Measurements from ENCODE around the gene SLC16A12. TPM values are rescaled to one million over a fixed set of nuclear protein-coding genes. Genes with fewer than 3 reads are reported as not detected.

SLC16A12 gene
- total and polyA plus RNA-seq, 2 of the 4 experiments (the other 2 are of a cell fraction): 1.4 to 1.6 TPM

- H2AK5ac ChIP-seq (ENCODE audit: low read depth, low read length): peak overlapping the region; percentile 71; the same call in 1 of the 2 replicates
- no TSS peak for BruUV-seq (replicated peaks)
- H4K5ac ChIP-seq (ENCODE audit: low read depth, low read length): 0 out of 2 replicates have a peak overlapping the region, but pooled peaks have one; percentile 53
- no peaks in the 10 kb centered on the region for H3K36me3 ChIP-seq (ENCODE audit: control insufficient read depth, insufficient read depth, low read length)
- no peak overlapping the region for H3K27ac ChIP-seq (ENCODE audit: insufficient read depth, low read length)
- H2BK20ac ChIP-seq (ENCODE audit: low read depth, low read length): peak overlapping the region; percentile 68; the same call in 1 of the 2 replicates
- H3K4me3 ChIP-seq (ENCODE audit: insufficient read depth, low read depth, low read length): no peak overlapping the region
- H4K8ac ChIP-seq (ENCODE audit: low read depth in 2 of 2, low read length in 2 of 2): no peak overlapping the region
- H2BK120ac ChIP-seq (ENCODE audit: low read depth, low read length): peak overlapping the region; percentile 55; the same call in 1 of the 2 replicates
- no peak overlapping the region for H3K56ac ChIP-seq (ENCODE audit: extremely low read depth, insufficient read depth, low read length)
- DNase-seq (no peak), ATAC-seq (ENCODE audit: low read depth) (no peak)
- no peaks in the 10 kb centered on the region for H3K79me1 ChIP-seq (ENCODE audit: low read depth in 1 of 2, low read length in 2 of 2)
- CTCF ChIA-PET: interaction anchor here (0.6 to 0.7 kb wide), 3 partner anchors 40 to 523 kb away, joined by 3 to 6 read pairs (median 5); no protein-coding TSS in a partner anchor
- no peak overlapping the region for H2AFZ ChIP-seq (replicated peaks; ENCODE audit: low read length, poor library complexity)
- H3K9me1 ChIP-seq (ENCODE audit: insufficient read depth, low read length): peaks cover 21% of the 10 kb centered on the region
- no peak overlapping the region for H2BK5ac ChIP-seq (ENCODE audit: low read depth, low read length, poor library complexity, severe bottlenecking)
- H3K4me1 ChIP-seq (ENCODE audit: control insufficient read depth, insufficient read depth, low read length): peaks cover 23% of the 10 kb centered on the region
- POLR2A ChIA-PET (ENCODE audit: unreplicated experiment): no interaction called here
- intact Hi-C loops (cut with micrococcal nuclease): no loop called here
- H2AK9ac ChIP-seq (replicated peaks; ENCODE audit: low read depth, low read length, poor library complexity): no peak overlapping the region
- no peak overlapping the region; the same call in 1 of the 2 replicates for H4K91ac ChIP-seq (ENCODE audit: insufficient read depth, low read depth, low read length)
- H2BK15ac ChIP-seq (ENCODE audit: low read depth, low read length): peak overlapping the region; percentile 96; the same call in 2 of the 3 replicates
- no CpG with 5 or more reads among the region's 1 CpG for WGBS, 2 experiments (ENCODE audit: extremely low coverage in 2 of 2, insufficient read length in 1 of 2)
- H3K4ac ChIP-seq (ENCODE audit: low read depth, low read length): peak overlapping the region; percentile 73; the same call in 1 of the 2 replicates
- dilution Hi-C loops (cut with HindIII; ENCODE audit: low sequenced_read_pairs, unreplicated experiment): no loop called here
- H3K23ac ChIP-seq (ENCODE audit: low read depth, low read length): no peak overlapping the region
- H3K27me3 ChIP-seq (ENCODE audit: control insufficient read depth, insufficient read depth, low read length): no peaks in the 10 kb centered on the region
- no peak overlapping the region for H3K4me2 ChIP-seq (ENCODE audit: low read depth, low read length)
- no peak overlapping the region for H3K9ac ChIP-seq (ENCODE audit: low read depth, low read length)
- no peaks in the 10 kb centered on the region for H3K9me3 ChIP-seq (ENCODE audit: control insufficient read depth, insufficient read depth, low read length)
- in situ Hi-C loops (cut with MboI; ENCODE audit: low sequenced_read_pairs): no loop called here
- H3K14ac ChIP-seq (replicated peaks; ENCODE audit: low read depth, low read length): 0 out of 2 replicates have a peak overlapping the region, but pooled peaks have one; percentile 35
- no peaks in the 10 kb centered on the region for H4K20me1 ChIP-seq (ENCODE audit: insufficient read depth, low read length)
- TF ChIP-seq CEBPB (IDR thresholded peaks at IDR 0.05; ENCODE audit: low read depth, low read length): no peak
- TF ChIP-seq, protein P1, sequence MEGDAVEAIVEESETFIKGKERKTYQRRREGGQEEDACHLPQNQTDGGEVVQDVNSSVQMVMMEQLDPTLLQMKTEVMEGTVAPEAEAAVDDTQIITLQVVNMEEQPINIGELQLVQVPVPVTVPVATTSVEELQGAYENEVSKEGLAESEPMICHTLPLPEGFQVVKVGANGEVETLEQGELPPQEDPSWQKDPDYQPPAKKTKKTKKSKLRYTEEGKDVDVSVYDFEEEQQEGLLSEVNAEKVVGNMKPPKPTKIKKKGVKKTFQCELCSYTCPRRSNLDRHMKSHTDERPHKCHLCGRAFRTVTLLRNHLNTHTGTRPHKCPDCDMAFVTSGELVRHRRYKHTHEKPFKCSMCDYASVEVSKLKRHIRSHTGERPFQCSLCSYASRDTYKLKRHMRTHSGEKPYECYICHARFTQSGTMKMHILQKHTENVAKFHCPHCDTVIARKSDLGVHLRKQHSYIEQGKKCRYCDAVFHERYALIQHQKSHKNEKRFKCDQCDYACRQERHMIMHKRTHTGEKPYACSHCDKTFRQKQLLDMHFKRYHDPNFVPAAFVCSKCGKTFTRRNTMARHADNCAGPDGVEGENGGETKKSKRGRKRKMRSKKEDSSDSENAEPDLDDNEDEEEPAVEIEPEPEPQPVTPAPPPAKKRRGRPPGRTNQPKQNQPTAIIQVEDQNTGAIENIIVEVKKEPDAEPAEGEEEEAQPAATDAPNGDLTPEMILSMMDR (conservative IDR thresholded peaks at IDR 0.05; ENCODE audit: low read depth, low read length): no peak
- no peak for TF ChIP-seq MAZ (IDR thresholded peaks at IDR 0.05; ENCODE audit: borderline replicate concordance, low read depth, low read length)
- TF ChIP-seq POLR2A (IDR thresholded peaks at IDR 0.05; ENCODE audit: low read depth, low read length): no peak
- TF ChIP-seq ELK1 (IDR thresholded peaks at IDR 0.05; ENCODE audit: borderline replicate concordance, low read depth, low read length): no peak
- TF ChIP-seq, protein P2, sequence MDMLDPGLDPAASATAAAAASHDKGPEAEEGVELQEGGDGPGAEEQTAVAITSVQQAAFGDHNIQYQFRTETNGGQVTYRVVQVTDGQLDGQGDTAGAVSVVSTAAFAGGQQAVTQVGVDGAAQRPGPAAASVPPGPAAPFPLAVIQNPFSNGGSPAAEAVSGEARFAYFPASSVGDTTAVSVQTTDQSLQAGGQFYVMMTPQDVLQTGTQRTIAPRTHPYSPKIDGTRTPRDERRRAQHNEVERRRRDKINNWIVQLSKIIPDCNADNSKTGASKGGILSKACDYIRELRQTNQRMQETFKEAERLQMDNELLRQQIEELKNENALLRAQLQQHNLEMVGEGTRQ (IDR thresholded peaks at IDR 0.05; ENCODE audit: low read depth, low read length): no peak
- no peak for TF ChIP-seq FOS (IDR thresholded peaks at IDR 0.05; ENCODE audit: low read depth, low read length)
- TF ChIP-seq MAFK (IDR thresholded peaks at IDR 0.05; ENCODE audit: low read depth, low read length): no peak
- no peak for TF ChIP-seq RFX5 (IDR thresholded peaks at IDR 0.05; ENCODE audit: low read depth, low read length)
- no peak for TF ChIP-seq RCOR1 (IDR thresholded peaks at IDR 0.05; ENCODE audit: insufficient replicate concordance, low read length)
- no peak for TF ChIP-seq CHD1 (IDR thresholded peaks at IDR 0.05; ENCODE audit: low read depth, low read length)
- H3K18ac ChIP-seq (ENCODE audit: low read depth, low read length): peak overlapping the region; percentile 79; the same call in 1 of the 2 replicates
Observed at GRCh38 chr10:89520706-89521105, 14.7 kb downstream of the SLC16A12 start.

All from IMR-90 (cell line).